NCI-H2196 (cell line): ENCODE data around the gene BRD4.

Experiments
- DNase-seq: peaks from one replicate; lab custom pipeline; 2025; ENCODE audit not compliant: unreplicated experiment; lab: John Stamatoyannopoulos, UW

Gene BRD4

DNA sequence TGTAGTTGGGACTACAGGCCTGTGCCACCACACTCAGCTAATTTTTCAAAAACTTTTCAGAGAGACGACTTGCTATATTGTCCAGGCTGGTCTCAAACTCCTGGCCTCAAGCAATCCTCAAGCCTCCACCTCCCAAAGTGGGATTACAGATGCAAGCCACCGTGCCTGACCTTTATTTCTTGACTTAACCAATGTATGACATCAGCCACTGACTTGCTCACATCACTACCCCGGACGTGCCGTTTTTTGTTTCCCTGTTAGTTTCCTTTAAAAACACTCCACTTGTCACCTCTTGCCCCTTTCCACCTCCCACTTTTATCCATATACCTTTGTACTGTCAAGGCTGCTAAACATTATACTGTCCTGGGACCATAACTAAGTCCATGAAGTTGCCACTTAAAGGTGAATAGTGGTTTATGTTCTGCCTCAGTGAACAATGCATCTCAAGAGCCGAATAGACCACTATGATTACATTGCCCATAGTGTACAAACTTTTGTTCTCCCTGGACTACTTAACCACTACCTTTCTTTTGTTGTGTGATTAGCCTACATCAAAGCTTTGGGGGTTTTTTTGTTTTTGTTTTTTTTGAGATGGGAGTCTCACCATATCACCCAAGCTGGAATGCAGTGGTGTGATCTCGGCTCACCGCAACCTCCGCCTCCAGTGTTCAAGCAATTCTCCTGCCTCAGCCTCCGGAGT, 97.8 kb downstream of the BRD4 start:
- no peak for DNase-seq

DNA sequence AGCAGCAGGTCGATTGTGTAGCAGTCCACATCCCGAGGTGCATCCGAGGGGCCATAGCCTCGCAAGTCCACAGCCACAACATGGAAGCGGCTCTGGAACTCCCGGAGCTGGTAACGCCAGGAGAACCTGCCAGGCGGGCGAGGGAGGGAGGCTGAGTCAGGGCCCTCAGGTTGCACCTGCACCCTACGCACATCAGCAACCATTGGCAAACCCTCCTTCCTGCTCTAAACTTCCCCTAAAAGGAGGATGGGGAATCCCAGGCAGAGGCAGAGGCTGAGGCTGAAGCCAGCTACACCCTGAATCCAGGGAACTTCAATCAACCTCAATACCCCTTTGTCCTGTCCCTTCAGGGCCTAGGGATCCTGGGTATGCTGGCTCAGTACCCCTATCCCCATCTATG, 101.1 kb downstream of the BRD4 start:
- DNase-seq, result no peak

- DNase-seq, result no peak
Observed at GRCh38 chr19:15227261-15227660, 105.1 kb downstream of the BRD4 start.

- no peak for DNase-seq
Observed at GRCh38 chr19:15225760-15226159, 106.6 kb downstream of the BRD4 start.

- no peak for DNase-seq
Observed at GRCh38 chr19:15223649-15224361, 108.5 kb downstream of the BRD4 start.

GRCh38 chr19:15222738-15223648, 109.3 kb downstream of the BRD4 start:
- peak; percentile 97 for DNase-seq

GRCh38 chr19:15220833-15221232, 111.5 kb downstream of the BRD4 start:
- no peak for DNase-seq

GRCh38 chr19:15218501-15218900, 113.8 kb downstream of the BRD4 start:
- no peak for DNase-seq

DNA sequence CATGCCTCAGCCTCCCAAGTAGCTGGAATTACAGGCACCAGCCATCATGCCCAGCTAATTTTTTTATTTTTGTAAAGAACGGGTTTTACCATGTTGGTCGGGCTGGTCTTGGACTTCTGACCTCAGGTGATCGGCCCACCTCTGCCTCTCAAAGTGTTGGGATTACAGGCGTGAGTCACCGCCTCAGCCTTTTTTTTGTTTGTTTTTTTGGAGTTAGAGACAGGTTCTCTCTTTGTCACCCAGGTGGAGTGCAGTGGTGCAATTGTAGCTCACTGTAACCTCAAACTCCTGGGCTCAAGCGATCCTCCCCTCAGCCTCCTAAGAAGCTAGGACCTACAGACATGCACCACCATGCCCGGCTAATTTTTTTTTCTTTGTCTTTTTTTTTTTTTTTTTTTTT, 116.0 kb downstream of the BRD4 start:
- no peak for DNase-seq

GRCh38 chr19:15213715-15214381, 118.5 kb downstream of the BRD4 start:
- DNase-seq, result no peak

GRCh38 chr19:15212711-15213110, 119.6 kb downstream of the BRD4 start:
- no peak for DNase-seq

- DNase-seq, result no peak
Observed at GRCh38 chr19:15210323-15210781, 122.0 kb downstream of the BRD4 start.

DNA sequence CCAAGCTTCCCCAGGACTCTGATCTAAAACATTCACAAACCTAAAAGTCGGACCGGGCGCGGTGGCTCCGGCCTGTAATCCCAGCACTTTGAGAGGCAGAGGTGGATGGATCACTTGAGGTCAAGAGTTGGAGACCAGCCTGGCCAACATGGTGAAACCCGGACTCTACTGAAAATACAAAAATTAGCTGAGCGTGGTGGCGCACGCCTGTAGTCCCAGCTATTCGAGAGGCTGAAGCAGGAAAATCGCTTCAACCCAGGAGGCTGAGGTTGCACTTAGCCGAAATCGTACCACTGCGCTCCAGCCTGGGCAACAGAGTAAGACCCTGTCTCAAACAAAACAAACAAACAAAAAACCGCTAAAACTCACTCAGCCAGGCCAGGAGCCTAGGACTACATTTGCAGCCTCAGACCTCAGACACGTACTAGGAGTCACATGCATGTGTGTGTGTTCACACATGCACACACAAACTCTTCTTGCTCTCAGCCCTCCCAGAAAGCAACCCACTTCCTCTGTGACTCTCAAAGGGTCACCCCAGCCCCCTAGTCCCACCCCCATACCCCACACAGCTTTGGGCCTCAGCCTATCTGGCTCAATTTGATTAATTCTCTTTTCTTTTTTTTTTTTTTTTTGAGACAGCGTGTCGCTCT, 130.8 kb downstream of the BRD4 start:
- no peak for DNase-seq

DNA sequence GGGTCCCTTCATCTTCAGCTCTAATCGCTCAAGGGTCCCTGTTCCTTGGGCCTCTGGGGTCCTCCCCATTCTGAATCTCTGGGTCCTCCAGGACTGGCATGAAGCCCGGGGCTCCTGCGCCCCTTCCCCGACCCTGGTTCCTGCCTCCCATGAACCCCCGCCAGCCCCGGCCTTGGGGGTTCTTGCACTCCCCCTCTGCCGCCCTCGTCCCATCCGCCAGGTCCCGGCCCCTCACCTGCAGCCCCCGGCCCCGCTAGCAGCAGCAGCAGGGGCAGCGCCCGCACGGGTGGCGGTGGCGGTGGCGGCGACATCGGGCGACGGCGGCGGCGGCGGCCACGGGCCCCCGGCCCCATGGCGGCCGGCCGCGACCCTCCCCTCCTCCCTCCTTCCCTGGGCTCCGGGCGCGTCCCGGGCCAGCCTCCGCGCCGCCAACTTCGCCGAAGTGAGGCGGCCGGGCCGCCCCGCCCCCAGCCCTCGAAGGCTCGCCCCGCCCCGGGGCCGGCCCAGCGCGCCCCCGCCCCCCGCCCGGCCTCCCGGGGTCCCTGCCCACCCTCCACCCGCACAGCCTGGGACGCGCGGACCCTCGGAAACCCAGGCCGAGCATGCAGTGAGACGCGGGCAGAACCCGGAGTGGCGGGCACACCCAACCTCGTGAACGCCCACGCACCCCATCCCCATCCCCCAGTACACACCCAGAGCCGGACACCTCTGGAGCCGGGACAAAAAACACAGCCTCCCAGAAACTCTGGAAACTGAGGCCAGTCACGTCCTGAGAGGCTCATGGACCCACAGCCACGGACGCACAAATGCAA, 131.6 kb downstream of the BRD4 start, which contains the start of gene NOTCH3:
NOTCH3 (minus strand) TSS at position 443 of the 812 bp plus-strand sequence; CDS start at position 353, 90 bp downstream.
- no peak for DNase-seq

GRCh38 chr19:15199661-15200552, 132.4 kb downstream of the BRD4 start:
- DNase-seq, result no peak

GRCh38 chr19:15198951-15199660, 133.2 kb downstream of the BRD4 start:
- DNase-seq, result no peak

DNA sequence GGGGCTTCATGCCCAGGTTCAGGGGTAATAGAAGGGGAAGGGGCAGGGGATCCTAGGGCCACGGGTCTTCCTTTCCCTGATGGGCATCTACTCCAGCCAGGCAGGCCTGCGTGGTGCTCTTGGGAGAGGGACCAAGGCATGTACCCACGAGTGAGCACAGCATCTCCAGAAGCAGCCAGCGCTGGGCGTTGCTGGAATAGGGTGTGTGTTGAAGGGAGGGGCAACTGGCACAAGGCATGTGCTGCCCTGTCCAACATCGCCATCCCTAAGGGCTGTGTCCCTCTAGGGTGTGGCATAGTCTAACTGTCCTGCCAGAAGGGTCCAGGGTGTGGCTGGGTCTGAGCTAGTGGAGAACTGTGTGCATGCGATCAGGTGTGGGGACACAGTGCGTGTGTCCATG, 134.4 kb downstream of the BRD4 start:
- DNase-seq, result no peak
